Activated CD8-positive, alpha-beta T cell treated with anti-CD3 and anti-CD28 coated beads for 36 hours (primary cell): ENCODE results near the gene ASAP2. TPM values are rescaled to one million over a fixed set of nuclear protein-coding genes. Genes with fewer than 3 reads are reported as not detected.

Experiments
- ATAC-seq: fragments of 200-7000 bp; cut with Tn5 transposase; one replicate; pipeline ENCODE4 v1.10.0; 2021; ENCODE audit warnings: mild to moderate bottlenecking, moderate library complexity
- CTCF ChIA-PET: fragments of 350-600 bp; sonication (Branson Sonifier 250); formaldehyde crosslinking; loops from one replicate; lab custom pipeline; 2021; ENCODE audit warnings: antibody characterized with exemption; lab: Charles Lee
- POLR2A ChIA-PET: fragments of 350-600 bp; sonication (Branson Sonifier 250); formaldehyde crosslinking; loops from one replicate; lab custom pipeline; 2021; ENCODE audit warnings: antibody characterized with exemption; lab: Charles Lee
- DNase-seq: peaks from one replicate; pipeline ENCODE4 v3.0.0-alpha.2; 2020
- H3K27ac Mint-ChIP-seq: one replicate; pipeline ENCODE4 v1.8.0; 2021; ENCODE audit warnings: mild to moderate bottlenecking, mixed read lengths
- H3K27me3 Mint-ChIP-seq: one replicate; pipeline ENCODE4 v1.8.0; 2021; ENCODE audit warnings: mixed read lengths
- H3K36me3 Mint-ChIP-seq: one replicate; pipeline ENCODE4 v1.8.0; 2021; ENCODE audit warnings: low read depth, mixed read lengths
- H3K4me1 Mint-ChIP-seq: one replicate; pipeline ENCODE4 v1.8.0; 2021; ENCODE audit warnings: low read depth, mixed read lengths
- H3K4me3 Mint-ChIP-seq: one replicate; pipeline ENCODE4 v1.8.0; 2021; ENCODE audit warnings: mild to moderate bottlenecking, moderate library complexity, mixed read lengths
- H3K9me3 Mint-ChIP-seq: one replicate; pipeline ENCODE4 v1.8.0; 2021; ENCODE audit warnings: mixed read lengths
- intact Hi-C: fragments of 100-400 bp; cut with micrococcal nuclease; formaldehyde crosslinking; loops from one replicate; pipeline ENCODE4 v1.10.0; 2022
- total RNA-seq, 2 experiments: library from RNA; stranded (reverse); gene quantifications; one replicate each; pipeline ENCODE4 v1.2.3, GENCODE V29; 2021
- TF ChIP-seq, protein P1 (sequence below): fragments of 200-600 bp; IDR thresholded peaks from one replicate; pipeline ENCODE4 v1.8.0; 2022; ENCODE audit warnings: antibody characterized with exemption, mild to moderate bottlenecking

ASAP2 gene
- total RNA-seq, 2 experiments from 2014 or later, result not detected

DNA sequence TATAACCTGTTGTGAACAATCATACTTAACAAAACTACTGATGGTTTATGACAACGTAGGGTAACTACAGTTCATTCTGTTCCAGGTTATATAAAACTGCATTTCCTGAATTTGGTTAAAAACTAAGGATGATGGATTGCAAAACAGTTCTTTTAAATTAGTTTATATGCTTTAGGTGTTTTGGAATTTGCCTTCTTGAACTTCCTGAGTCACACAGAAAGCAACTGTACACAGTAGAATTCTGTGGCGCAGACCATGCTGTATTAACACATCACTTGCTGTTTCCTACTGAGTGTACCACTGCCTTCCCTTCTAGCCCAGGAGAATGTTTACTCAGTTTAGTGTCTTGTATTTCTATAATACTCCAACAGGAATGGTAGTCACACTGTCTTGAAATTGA is 197.3 kb downstream of the ASAP2 start:
- Mint-ChIP-seq H3K9me3 (no peaks in the 10 kb centered on the region), H3K36me3 (peaks cover 5% of the 10 kb centered on the region), H3K27me3 (no peaks in the 10 kb centered on the region), H3K27ac (no peak overlapping the region), H3K4me3 (no peak overlapping the region), H3K4me1 (no peaks in the 10 kb centered on the region)
- DNase-seq (no peak), ATAC-seq (no peak)
- intact Hi-C loops, result no loop called here
- CTCF ChIA-PET, result no interaction called here
- TF ChIP-seq, protein P1, sequence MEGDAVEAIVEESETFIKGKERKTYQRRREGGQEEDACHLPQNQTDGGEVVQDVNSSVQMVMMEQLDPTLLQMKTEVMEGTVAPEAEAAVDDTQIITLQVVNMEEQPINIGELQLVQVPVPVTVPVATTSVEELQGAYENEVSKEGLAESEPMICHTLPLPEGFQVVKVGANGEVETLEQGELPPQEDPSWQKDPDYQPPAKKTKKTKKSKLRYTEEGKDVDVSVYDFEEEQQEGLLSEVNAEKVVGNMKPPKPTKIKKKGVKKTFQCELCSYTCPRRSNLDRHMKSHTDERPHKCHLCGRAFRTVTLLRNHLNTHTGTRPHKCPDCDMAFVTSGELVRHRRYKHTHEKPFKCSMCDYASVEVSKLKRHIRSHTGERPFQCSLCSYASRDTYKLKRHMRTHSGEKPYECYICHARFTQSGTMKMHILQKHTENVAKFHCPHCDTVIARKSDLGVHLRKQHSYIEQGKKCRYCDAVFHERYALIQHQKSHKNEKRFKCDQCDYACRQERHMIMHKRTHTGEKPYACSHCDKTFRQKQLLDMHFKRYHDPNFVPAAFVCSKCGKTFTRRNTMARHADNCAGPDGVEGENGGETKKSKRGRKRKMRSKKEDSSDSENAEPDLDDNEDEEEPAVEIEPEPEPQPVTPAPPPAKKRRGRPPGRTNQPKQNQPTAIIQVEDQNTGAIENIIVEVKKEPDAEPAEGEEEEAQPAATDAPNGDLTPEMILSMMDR, result no peak
- POLR2A ChIA-PET, result no interaction called here

DNA sequence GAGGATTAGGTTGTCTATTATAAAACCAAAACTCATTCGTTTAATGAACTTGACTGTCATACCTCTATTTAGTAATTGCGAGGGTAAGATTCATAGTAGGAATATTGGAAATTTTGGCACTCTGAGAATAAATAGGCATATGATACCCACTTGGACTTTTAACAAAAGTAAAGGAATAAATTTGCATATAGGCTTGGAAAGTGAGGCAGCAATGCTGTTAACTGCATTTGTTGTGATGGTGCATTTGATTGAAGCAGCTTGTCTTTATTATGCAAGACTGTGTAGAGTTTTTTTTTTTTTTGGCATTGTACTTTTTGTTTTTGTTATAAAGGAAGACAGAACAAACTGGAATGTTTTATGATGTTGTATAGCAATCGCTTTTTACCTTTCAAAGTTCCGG is 197.8 kb downstream of the ASAP2 start:
- Mint-ChIP-seq H3K27me3 (no peaks in the 10 kb centered on the region), H3K4me3 (no peak overlapping the region), H3K4me1 (no peaks in the 10 kb centered on the region), H3K9me3 (no peaks in the 10 kb centered on the region), H3K36me3 (peaks cover 8% of the 10 kb centered on the region), H3K27ac (no peak overlapping the region)
- ChIA-PET POLR2A (interaction anchor here (1.1 kb wide), 1 partner anchor 11 kb away, joined by 3 read pairs; no protein-coding TSS in a partner anchor), CTCF (no interaction called here)
- intact Hi-C loops, result no loop called here
- TF ChIP-seq, protein P1, result no peak
- DNase-seq (no peak), ATAC-seq (no peak)

DNA sequence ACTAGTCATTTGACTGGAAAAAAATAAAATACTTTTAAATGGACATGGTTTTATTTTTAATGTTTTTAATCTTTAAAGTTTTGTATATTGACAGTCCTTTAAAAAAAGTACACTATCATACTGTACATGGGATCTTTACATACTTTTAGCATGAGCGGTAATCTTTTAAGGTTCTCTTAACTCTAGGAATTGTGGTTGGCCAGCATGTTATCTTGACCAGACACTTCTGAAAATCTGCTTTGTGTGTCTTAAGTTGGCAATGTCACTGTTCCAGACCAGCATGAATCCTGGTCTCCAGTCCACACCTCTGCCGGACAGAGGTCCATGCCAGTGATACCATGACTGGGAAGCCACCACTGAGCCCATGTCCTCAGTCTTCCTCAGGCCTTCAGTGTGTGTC is 199.0 kb downstream of the ASAP2 start:
- POLR2A ChIA-PET, result no interaction called here
- Mint-ChIP-seq H3K4me3 (no peak overlapping the region), H3K27me3 (no peaks in the 10 kb centered on the region), H3K36me3 (peaks cover 10% of the 10 kb centered on the region), H3K4me1 (no peaks in the 10 kb centered on the region), H3K27ac (no peak overlapping the region), H3K9me3 (no peaks in the 10 kb centered on the region)
- TF ChIP-seq, protein P1, result no peak
- DNase-seq, result no peak
- intact Hi-C loops, result no loop called here
- CTCF ChIA-PET, result no interaction called here
- ATAC-seq, result no peak

DNA sequence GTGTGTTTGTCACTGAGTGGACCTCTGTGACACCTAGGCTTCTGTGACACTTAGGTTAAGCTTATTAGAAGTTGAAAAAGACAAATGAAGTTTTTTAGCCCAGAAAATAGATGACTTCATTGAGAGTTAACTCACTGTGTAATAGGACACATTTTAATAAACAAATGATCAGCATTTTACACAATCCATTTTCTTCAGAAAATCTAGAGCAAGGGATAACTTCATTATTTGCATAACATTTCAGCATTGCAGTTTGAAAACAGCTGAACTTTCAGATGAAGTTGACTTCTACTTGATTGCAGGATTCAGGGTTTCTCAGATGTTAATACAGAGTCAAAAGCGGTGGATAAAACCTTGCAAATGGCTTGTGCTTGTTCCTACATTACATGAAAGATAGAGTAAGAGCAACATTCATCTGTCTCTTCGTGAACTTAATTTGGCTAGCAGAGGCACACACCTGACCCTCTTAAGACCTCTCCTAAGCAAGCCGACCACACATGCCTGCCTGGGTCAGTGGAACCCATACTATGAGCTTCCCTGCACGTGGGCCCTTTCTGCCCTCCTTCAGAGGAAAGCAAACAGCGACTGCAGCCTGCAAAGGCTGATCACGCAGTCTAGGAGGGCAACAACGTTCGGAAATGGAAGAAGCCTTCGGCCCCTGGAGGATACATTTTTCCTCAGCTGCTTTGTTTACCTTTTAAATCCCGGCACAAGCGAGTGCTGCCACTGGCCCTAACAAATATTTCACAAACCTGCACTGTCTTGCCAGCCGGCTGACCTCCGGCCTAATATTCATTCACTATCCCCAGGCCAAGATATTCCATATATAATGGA is 200.1 kb downstream of the ASAP2 start:
- no peaks in the 10 kb centered on the region for H3K27me3 Mint-ChIP-seq
- no peak for ATAC-seq
- H3K36me3 Mint-ChIP-seq, result peaks cover 11% of the 10 kb centered on the region
- no peak for DNase-seq
- TF ChIP-seq, protein P1, result no peak
- no peaks in the 10 kb centered on the region for H3K9me3 Mint-ChIP-seq
- intact Hi-C loops, result no loop called here
- ChIA-PET CTCF (interaction anchor here (0.9 kb wide), 1 partner anchor 393 kb away, joined by 4 read pairs; no protein-coding TSS in a partner anchor), POLR2A (no interaction called here)
- H3K4me3 Mint-ChIP-seq, result no peak overlapping the region
- no peaks in the 10 kb centered on the region for H3K4me1 Mint-ChIP-seq
- no peak overlapping the region for H3K27ac Mint-ChIP-seq

DNA sequence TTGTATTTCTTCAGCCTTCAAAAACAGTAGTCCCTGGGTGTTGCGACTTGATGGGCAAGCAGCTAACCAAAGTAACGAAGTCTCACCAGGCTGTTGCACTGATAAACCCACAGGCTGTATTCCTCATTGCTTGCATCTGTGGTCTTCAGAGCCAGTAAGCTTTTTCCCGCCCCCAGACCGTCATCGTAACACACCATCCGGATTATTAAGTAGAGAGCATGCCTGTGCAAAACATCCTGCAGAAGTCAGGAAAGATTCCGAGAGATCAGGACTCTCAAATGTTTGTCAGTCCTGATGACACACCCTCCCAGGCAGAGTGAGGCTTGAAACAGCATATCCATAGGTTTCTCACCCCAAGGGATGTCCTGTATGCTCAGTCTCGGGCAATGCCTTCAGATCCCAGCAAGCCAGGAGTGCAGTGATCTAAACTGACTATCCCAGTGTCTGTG is 200.8 kb downstream of the ASAP2 start:
- ChIA-PET CTCF (interaction anchor here (0.9 kb wide), 1 partner anchor 392 kb away, joined by 4 read pairs; no protein-coding TSS in a partner anchor), POLR2A (no interaction called here)
- Mint-ChIP-seq H3K27me3 (no peaks in the 10 kb centered on the region), H3K9me3 (no peaks in the 10 kb centered on the region), H3K36me3 (peaks cover 17% of the 10 kb centered on the region), H3K27ac (peak overlapping the region; percentile 25), H3K4me1 (no peaks in the 10 kb centered on the region), H3K4me3 (no peak overlapping the region)
- TF ChIP-seq, protein P1, result no peak
- intact Hi-C loops, result no loop called here
- ATAC-seq (no peak), DNase-seq (no peak)
